ENCODE data around the gene VSIR. TPM values are rescaled to one million over a fixed set of nuclear protein-coding genes. Genes with fewer than 3 reads are reported as not detected.

The VSIR gene
- total and polyA plus RNA-seq, 10 of the 15 experiments (the other 5 are each of a cell fraction or from before 2014, with no cell fraction given) = 0.19 to 12.5 (median 6.7) TPM

DNA sequence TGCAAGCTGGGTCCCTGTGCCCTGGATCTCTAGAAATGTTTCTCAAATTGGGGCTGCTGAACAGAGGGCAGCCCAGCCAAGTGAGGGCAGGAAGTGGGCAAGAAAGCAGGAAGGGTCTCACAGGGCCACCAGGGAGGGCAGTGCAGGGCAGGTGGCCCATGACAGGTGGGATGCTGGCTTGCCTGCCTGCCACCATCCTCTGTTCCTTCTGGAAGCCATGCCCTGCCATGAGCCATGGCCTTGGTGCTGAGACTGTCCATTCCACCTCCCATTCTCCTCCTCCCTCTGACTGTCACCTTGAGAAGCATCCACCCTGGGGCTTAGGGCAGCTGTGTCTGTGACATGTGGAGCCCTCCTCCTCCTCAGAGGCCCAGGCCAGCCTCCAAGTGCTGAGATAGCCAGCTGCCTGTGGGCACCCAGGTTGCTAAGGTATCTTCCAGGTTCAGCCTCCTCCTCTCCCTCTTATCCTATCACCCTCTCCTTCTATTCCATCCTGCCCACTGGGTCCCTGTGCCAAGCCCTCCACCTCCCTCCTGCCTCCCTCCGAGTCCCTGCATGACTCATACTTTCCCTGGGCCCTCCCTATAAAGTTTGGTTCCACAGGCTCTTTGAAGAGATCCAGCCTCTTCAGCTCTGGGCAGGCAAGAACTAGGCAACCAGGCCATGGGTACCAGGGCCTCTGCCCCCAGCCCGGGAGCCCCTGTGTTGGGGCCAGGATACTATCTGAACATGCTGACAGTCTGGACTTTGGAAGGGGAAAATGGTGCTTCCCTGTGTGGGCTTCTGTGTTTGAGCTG, 1.3 kb downstream of the VSIR start:
- H3K36me3 ChIP-seq (ENCODE audit: control insufficient read depth in 2 of 2, insufficient read depth in 2 of 2, low read length in 1 of 2) = no peaks in the 10 kb centered on the region
- peak overlapping the region; percentile 9; the same call in 1 of the 2 replicates for H3K9ac ChIP-seq (ENCODE audit: control insufficient read depth, insufficient read depth, low read length)
- FAIRE-seq (no peak), DNase-seq (ENCODE audit: low read depth, low spot score) (no peak), ATAC-seq (no peak)
- H3K27me3 ChIP-seq (replicated peaks in 1 of 2; ENCODE audit: control insufficient read depth in 2 of 2, insufficient read depth in 2 of 2, low read length in 1 of 2) = no peaks in the 10 kb centered on the region
- ChIA-PET CTCF (interaction anchor here (0.5 to 7.2 kb wide), 21 partner anchors 14 to 476 kb away, joined by 3 to 97 read pairs (median 4); no protein-coding TSS in a partner anchor), RAD21 (ENCODE audit: unreplicated experiment) (interaction anchor here (0.6 to 3.6 kb wide), 12 partner anchors 11 to 563 kb away, joined by 3 to 29 read pairs (median 6); no protein-coding TSS in a partner anchor), POLR2A (interaction anchor here (0.6 to 3.2 kb wide), 9 partner anchors 24 to 1604 kb away, joined by 3 to 9 read pairs (median 4); partner anchors contain the start of gene PSAP), SMC1A (ENCODE audit: uncharacterized antibody, unreplicated experiment) (interaction anchor here (1.0 to 3.6 kb wide), 9 partner anchors 12 to 124 kb away, joined by 3 to 22 read pairs (median 11); no protein-coding TSS in a partner anchor)
- H2AFZ ChIP-seq (ENCODE audit: control insufficient read depth, low read depth, low read length) = no peak overlapping the region
- in situ Hi-C loops (cut with MboI) (no loop called here), intact Hi-C loops (cut with micrococcal nuclease; ENCODE audit: unreplicated experiment) (no loop called here)
- peaks cover 23% of the 10 kb centered on the region for H3K79me2 ChIP-seq (ENCODE audit: control insufficient read depth, insufficient read depth, low read length)
- no peaks in the 10 kb centered on the region for H4K20me1 ChIP-seq (ENCODE audit: control insufficient read depth, insufficient read depth)
- H3K9me3 ChIP-seq (replicated peaks; ENCODE audit: control insufficient read depth, insufficient read depth, low read length) = no peaks in the 10 kb centered on the region
- H3K4me2 ChIP-seq (ENCODE audit: control insufficient read depth, insufficient read depth) = peak overlapping the region; percentile 99
- peaks cover 70% of the 10 kb centered on the region for H3K4me1 ChIP-seq (ENCODE audit: control insufficient read depth, insufficient read depth, low read length)
- TF ChIP-seq HDGF (IDR thresholded peaks at IDR 0.05) (0 out of 2 replicates have a peak, but pooled peaks have one; percentile 40), CHD4 (IDR thresholded peaks at IDR 0.05) (no peak)
- peak overlapping the region; percentile 14; the same call in 1 of the 2 replicates for H3K27ac ChIP-seq (ENCODE audit: control insufficient read depth, insufficient read depth)
- BruUV-seq (replicated peaks) = TSS peak; percentile 44
- WGBS (ENCODE audit: insufficient coverage, insufficient replicate concordance, low lambda C conversion rate, missing lambda C conversion rate) = 38% methylated on average over 2 of the region's 2 CpGs
- H3K4me3 ChIP-seq = peak overlapping the region; percentile 76; the same call in 1 of the 2 replicates

DNA sequence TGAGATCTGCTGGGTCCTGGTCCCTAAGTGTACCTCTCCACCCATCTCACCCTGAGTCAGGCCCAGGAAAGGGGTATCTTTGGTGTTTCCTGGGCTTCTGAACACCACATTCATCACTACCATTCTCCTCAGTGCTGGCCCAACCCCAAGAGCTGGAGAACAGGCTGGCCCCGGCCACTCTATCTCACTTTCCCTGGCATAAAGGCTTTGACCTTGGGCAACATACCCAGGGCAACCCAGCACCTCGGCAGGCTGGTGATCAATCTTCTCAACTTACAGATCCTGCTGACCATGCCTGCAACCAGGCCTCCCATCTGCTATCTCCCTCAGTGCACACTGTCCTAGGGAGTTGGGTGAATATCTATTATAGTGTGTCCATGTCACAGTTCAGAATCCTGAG, 2.1 kb downstream of the VSIR start:
- WGBS (ENCODE audit: insufficient coverage, insufficient replicate concordance, low lambda C conversion rate, missing lambda C conversion rate) = 76% methylated on average over 2 of the region's 2 CpGs
- ChIA-PET RAD21 (ENCODE audit: unreplicated experiment) (interaction anchor here (0.6 to 3.6 kb wide), 4 partner anchors 74 to 564 kb away, joined by 3 to 29 read pairs (median 11); no protein-coding TSS in a partner anchor), POLR2A (interaction anchor here (1.0 to 1.5 kb wide), 2 partner anchors 76 to 80 kb away, joined by 4 read pairs; partner anchors contain the start of gene PSAP), CTCF (interaction anchor here (1.2 to 7.2 kb wide), 6 partner anchors 44 to 125 kb away, joined by 3 to 97 read pairs (median 27); no protein-coding TSS in a partner anchor), SMC1A (ENCODE audit: uncharacterized antibody, unreplicated experiment) (interaction anchor here (0.6 to 3.6 kb wide), 6 partner anchors 38 to 399 kb away, joined by 3 to 18 read pairs (median 10); no protein-coding TSS in a partner anchor)
- no TSS peak for BruUV-seq (replicated peaks)
- Histone ChIP-seq H3K4me2 (ENCODE audit: control insufficient read depth, insufficient read depth) (peak overlapping the region; percentile 99), H2AFZ (ENCODE audit: control insufficient read depth, low read depth, low read length) (no peak overlapping the region), H3K4me3 (peak overlapping the region; percentile 32), H3K79me2 (ENCODE audit: control insufficient read depth, insufficient read depth, low read length) (peaks cover 23% of the 10 kb centered on the region), H3K27me3 (replicated peaks in 1 of 2; ENCODE audit: control insufficient read depth in 2 of 2, insufficient read depth in 2 of 2, low read length in 1 of 2) (no peaks in the 10 kb centered on the region), H3K9me3 (replicated peaks; ENCODE audit: control insufficient read depth, insufficient read depth, low read length) (no peaks in the 10 kb centered on the region), H4K20me1 (ENCODE audit: control insufficient read depth, insufficient read depth) (no peaks in the 10 kb centered on the region), H3K36me3 (ENCODE audit: control insufficient read depth in 2 of 2, insufficient read depth in 2 of 2, low read length in 1 of 2) (no peaks in the 10 kb centered on the region), H3K9ac (ENCODE audit: control insufficient read depth, insufficient read depth, low read length) (peak overlapping the region; percentile 15; the same call in 1 of the 2 replicates), H3K27ac (ENCODE audit: control insufficient read depth, insufficient read depth) (peak overlapping the region; percentile 94; the same call in 1 of the 2 replicates), H3K4me1 (ENCODE audit: control insufficient read depth, insufficient read depth, low read length) (peaks cover 65% of the 10 kb centered on the region)
- no peak for ATAC-seq
- intact Hi-C loops (cut with micrococcal nuclease; ENCODE audit: unreplicated experiment) (no loop called here), in situ Hi-C loops (cut with MboI) (no loop called here)
- DNase-seq (ENCODE audit: low read depth, low spot score) = no peak
- FAIRE-seq = no peak
- no peak for TF ChIP-seq ZBED1 (IDR thresholded peaks at IDR 0.05; ENCODE audit: borderline replicate concordance)
- no peak for TF ChIP-seq NR2F1 (conservative IDR thresholded peaks at IDR 0.05)
- no peak for TF ChIP-seq HDAC6 (IDR thresholded peaks at IDR 0.05; ENCODE audit: unreplicated experiment)
- TF ChIP-seq JUND (IDR thresholded peaks at IDR 0.05; ENCODE audit: low read depth, low read length) = no peak
- TF ChIP-seq, protein P1, sequence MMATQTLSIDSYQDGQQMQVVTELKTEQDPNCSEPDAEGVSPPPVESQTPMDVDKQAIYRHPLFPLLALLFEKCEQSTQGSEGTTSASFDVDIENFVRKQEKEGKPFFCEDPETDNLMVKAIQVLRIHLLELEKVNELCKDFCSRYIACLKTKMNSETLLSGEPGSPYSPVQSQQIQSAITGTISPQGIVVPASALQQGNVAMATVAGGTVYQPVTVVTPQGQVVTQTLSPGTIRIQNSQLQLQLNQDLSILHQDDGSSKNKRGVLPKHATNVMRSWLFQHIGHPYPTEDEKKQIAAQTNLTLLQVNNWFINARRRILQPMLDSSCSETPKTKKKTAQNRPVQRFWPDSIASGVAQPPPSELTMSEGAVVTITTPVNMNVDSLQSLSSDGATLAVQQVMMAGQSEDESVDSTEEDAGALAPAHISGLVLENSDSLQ (IDR thresholded peaks at IDR 0.05) = no peak
- no peak for TF ChIP-seq ASH2L (IDR thresholded peaks at IDR 0.05; ENCODE audit: borderline replicate concordance, low read depth)
- TF ChIP-seq BRCA1 (IDR thresholded peaks at IDR 0.05; ENCODE audit: low read depth, low read length) = no peak
- TF ChIP-seq FOXK2 (IDR thresholded peaks at IDR 0.05) = no peak
- TF ChIP-seq KAT2A (conservative IDR thresholded peaks at IDR 0.05; ENCODE audit: control insufficient read depth, low read depth, low read length) = no peak
- no peak for TF ChIP-seq RBBP5 (conservative IDR thresholded peaks at IDR 0.05)
- no peak for TF ChIP-seq NR2C2 (IDR thresholded peaks at IDR 0.05; ENCODE audit: borderline replicate concordance, control insufficient read depth, insufficient read length, low read depth)
- no peak for TF ChIP-seq WRNIP1 (IDR thresholded peaks at IDR 0.05; ENCODE audit: borderline replicate concordance, low read depth, low read length)
- TF ChIP-seq TCF3 (IDR thresholded peaks at IDR 0.05; ENCODE audit: borderline replicate concordance, insufficient read depth, low read depth, low read length) = no peak
- no peak for TF ChIP-seq ZNF384 (IDR thresholded peaks at IDR 0.05; ENCODE audit: borderline replicate concordance, low read depth, low read length)
